ENCODE measurements around the gene CCM2.

Gene CCM2

GRCh38 chr7:45000093-45001032, at the start of gene CCM2:
TSS of gene CCM2 (plus strand) at chr7:45000201. CDS start at chr7:45000334, 133 bp downstream.
- DNase-seq (ENCODE audit: low read depth) = no peak

GRCh38 chr7:44953156-44953555, 46.8 kb upstream of the CCM2 start:
- no peak for DNase-seq (ENCODE audit: low read depth)

- no peak for DNase-seq (ENCODE audit: low read depth)
Measured at GRCh38 chr7:44955733-44956132, 44.3 kb upstream of the CCM2 start.

GRCh38 chr7:44956157-44956766, 43.7 kb upstream of the CCM2 start:
- no peak for DNase-seq (ENCODE audit: low read depth)

GRCh38 chr7:44958645-44959344, 41.2 kb upstream of the CCM2 start:
- DNase-seq (ENCODE audit: low read depth) = no peak

GRCh38 chr7:44959433-44959951, 40.5 kb upstream of the CCM2 start:
- no peak for DNase-seq (ENCODE audit: low read depth)

GRCh38 chr7:44960011-44960580, 39.9 kb upstream of the CCM2 start:
- DNase-seq (ENCODE audit: low read depth) = no peak

- DNase-seq (ENCODE audit: low read depth) = no peak
Measured at GRCh38 chr7:44961844-44962482, 38.0 kb upstream of the CCM2 start.

GRCh38 chr7:44962483-44963251, 37.3 kb upstream of the CCM2 start:
- DNase-seq (ENCODE audit: low read depth) = no peak

GRCh38 chr7:44963364-44964290, 36.4 kb upstream of the CCM2 start:
- DNase-seq (ENCODE audit: low read depth) = no peak

GRCh38 chr7:44964384-44964830, 35.6 kb upstream of the CCM2 start:
- DNase-seq (ENCODE audit: low read depth) = no peak

- DNase-seq (ENCODE audit: low read depth) = no peak
Measured at GRCh38 chr7:44964831-44965440, 35.1 kb upstream of the CCM2 start.

GRCh38 chr7:44965441-44965903, 34.5 kb upstream of the CCM2 start:
- DNase-seq (ENCODE audit: low read depth) = no peak

GRCh38 chr7:44965937-44966730, 33.9 kb upstream of the CCM2 start:
- no peak for DNase-seq (ENCODE audit: low read depth)

GRCh38 chr7:44966731-44967538, 33.1 kb upstream of the CCM2 start:
- no peak for DNase-seq (ENCODE audit: low read depth)

GRCh38 chr7:44967571-44968446, 32.2 kb upstream of the CCM2 start:
- DNase-seq (ENCODE audit: low read depth) = no peak
